NCI-H2196 treated with DMSO at 0.1 percent for 48 hours (cell line): ENCODE results near the gene VSX2.
A peak's percentile ranks its signal among the peaks of the same experiment; 100 is the strongest.

Source experiments
- DNase-seq: peaks from one replicate; lab custom pipeline; 2025; ENCODE audit not compliant: unreplicated experiment; lab: John Stamatoyannopoulos, UW

VSX2 gene

GRCh38 chr14:74238974-74239847 is at the start of gene VSX2:
VSX2 (plus strand) TSS chr14:74239449; CDS start chr14:74239562, 113 bp downstream.
- DNase-seq: no peak

GRCh38 chr14:74190927-74191575 is 48.2 kb upstream of the VSX2 start:
- DNase-seq: no peak

- DNase-seq: no peak
Measured at GRCh38 chr14:74194506-74195274, 44.6 kb upstream of the VSX2 start.

- no peak for DNase-seq
Measured at GRCh38 chr14:74195623-74196022, 43.6 kb upstream of the VSX2 start.

- DNase-seq: no peak
Measured at GRCh38 chr14:74198441-74199234, 40.6 kb upstream of the VSX2 start.

GRCh38 chr14:74202113-74202512 is 37.1 kb upstream of the VSX2 start:
- DNase-seq: no peak

- DNase-seq: no peak
Measured at GRCh38 chr14:74203639-74204038, 35.6 kb upstream of the VSX2 start.

GRCh38 chr14:74204491-74204890 is 34.8 kb upstream of the VSX2 start:
- DNase-seq: no peak

- DNase-seq: no peak
Measured at GRCh38 chr14:74205882-74206281, 33.4 kb upstream of the VSX2 start.

- DNase-seq: no peak
Measured at GRCh38 chr14:74207943-74208342, 31.3 kb upstream of the VSX2 start.

GRCh38 chr14:74208642-74209041 is 30.6 kb upstream of the VSX2 start:
- no peak for DNase-seq

GRCh38 chr14:74211945-74212580 is 27.2 kb upstream of the VSX2 start:
- no peak for DNase-seq

GRCh38 chr14:74213907-74214803 is 25.1 kb upstream of the VSX2 start:
- no peak for DNase-seq

GRCh38 chr14:74216671-74217070 is 22.6 kb upstream of the VSX2 start:
- no peak for DNase-seq

- DNase-seq: peak; percentile 14
Measured at GRCh38 chr14:74217672-74218448, 21.4 kb upstream of the VSX2 start.

GRCh38 chr14:74218462-74218861 is 20.8 kb upstream of the VSX2 start:
- no peak for DNase-seq

- no peak for DNase-seq
Measured at GRCh38 chr14:74219277-74220205, 19.7 kb upstream of the VSX2 start.

- DNase-seq: no peak
Measured at GRCh38 chr14:74220991-74221390, 18.3 kb upstream of the VSX2 start.
